Spleen (tissue), 11 donors: ENCODE data around the gene PRICKLE1. TPM values are rescaled to one million over a fixed set of nuclear protein-coding genes. Genes with fewer than 3 reads are reported as not detected.

Source experiments
- DNase-seq: peaks from one replicate; pipeline ENCODE4 v3.0.0-alpha.2; 2020
- H3K27ac ChIP-seq, 8 donors: fragments of 200-600 bp; sonication (generic) in 7 of 8; 1 replicate in 4 of 8; 2 replicates in 4 of 8; pipeline versions ENCODE4 v1.5.0 to v1.8.0; 2016 to 2021; ENCODE audit warnings: inconsistent platforms in 4 of 8, mild to moderate bottlenecking in 4 of 8, moderate library complexity in 1 of 8
- H3K27me3 ChIP-seq, 7 donors: fragments of 200-600 bp; sonication (generic) in 6 of 7; replicated peaks in 1 of 7; 1 replicate in 4 of 7; 2 replicates in 3 of 7; pipeline versions ENCODE4 v1.5.0 to v1.8.0; 2016 to 2021; ENCODE audit warnings: inconsistent platforms in 3 of 7, mild to moderate bottlenecking in 1 of 7
- H3K36me3 ChIP-seq, 6 donors: fragments of 200-600 bp; sonication (generic) in 5 of 6; 1 replicate in 4 of 6; 2 replicates in 2 of 6; pipeline versions ENCODE4 v1.5.0 to v1.8.0; 2016 to 2021; ENCODE audit warnings: inconsistent platforms in 2 of 6
- H3K4me1 ChIP-seq, 6 donors: fragments of 200-600 bp; sonication (generic) in 5 of 6; 1 replicate in 3 of 6; 2 replicates in 3 of 6; pipeline versions ENCODE4 v1.5.0 to v1.8.0; 2016 to 2021; ENCODE audit warnings: inconsistent platforms in 3 of 6
- H3K4me3 ChIP-seq, 8 donors: fragments of 200-600 bp; sonication (generic) in 7 of 8; 1 replicate in 4 of 8; 2 replicates in 4 of 8; pipeline versions ENCODE4 v1.5.0 to v1.8.0; 2016 to 2021; ENCODE audit warnings: inconsistent platforms in 4 of 8, mild to moderate bottlenecking in 4 of 8, moderate library complexity in 2 of 8
- H3K9me3 ChIP-seq, 8 donors: fragments of 200-600 bp; sonication (generic) in 7 of 8; 1 replicate in 4 of 8; 2 replicates in 4 of 8; pipeline versions ENCODE4 v1.5.0 to v1.8.0; 2016 to 2021; ENCODE audit warnings: inconsistent platforms in 4 of 8
- POLR2A ChIP-seq, 3 donors: fragments of 450-650 bp; IDR thresholded peaks; one replicate each; pipeline ENCODE4 v1.5.1; 2017; ENCODE audit warnings: antibody characterized with exemption in 3 of 3, mild to moderate bottlenecking in 1 of 3
- POLR2AphosphoS5 ChIP-seq, 3 donors: sonication (generic); formaldehyde crosslinking; IDR thresholded peaks; one replicate each; pipeline ENCODE4 v1.5.1; 2017; ENCODE audit warnings: antibody characterized with exemption in 3 of 3
- WGBS, 5 donors: extraction: QIAGEN DNeasy Blood & Tissue Kit in 3 of 5; methylation state at CpG; one replicate each; pipeline versions ENCODE4 v1.1.5 to v1.1.7; 2013 to 2018; 5-methylcytosine and 5-hydroxymethylcytosine counted together
- intact Hi-C: fragments of 100-400 bp; cut with DNase I; formaldehyde crosslinking; loops from one replicate; pipeline ENCODE4 v1.15.0; 2023; ENCODE audit warnings: low total_unique reads
- polyA plus RNA-seq, 3 donors: library from polyadenylated mRNA; stranded (reverse); fragments of 200-250 nt; gene quantifications; one replicate each; pipeline ENCODE4 v1.2.1, GENCODE V29; 2013
- total RNA-seq, 7 donors: library from RNA; depleted of rRNA in 3 of 7; stranded (reverse); fragments of >200 nt in 3 of 7; fragmentation: NEBNext Ultra II Directional in 4 of 7; extraction: Animal tissue kit (Norgen Biotek cat#: 25700) in 4 of 7; gene quantifications; one replicate each; pipeline versions ENCODE4 v1.1.0 to v1.2.1, GENCODE V29; 2016 to 2021
- TF ChIP-seq, protein P1 (sequence below), 11 experiments: fragments of 200-600 bp in 7 of 11; fragments of 450-650 bp in 4 of 11; sonication (generic) in 4 of 11; IDR thresholded peaks in 8 of 11; conservative IDR thresholded peaks in 3 of 11; 1 replicate in 7 of 11; 2 replicates in 4 of 11; pipeline versions ENCODE4 v1.4.0 to v1.8.0; 2016 to 2021; ENCODE audit warnings: antibody characterized with exemption in 11 of 11, inconsistent platforms in 4 of 11, mild to moderate bottlenecking in 1 of 11
- donor health status: healthy with polysubstance abuse.
- donor health status: DM: no; HTN: no; CAD: no; lungs with moderate emphysema.
- donor health status: DM: no; HTN: no; CAD: no.
- donor health status: Bipolar disorder and iron deficiency.
- donor health status: healthy.
- donor health status: DM: no; HTN: no; CAD: no.
- donor health status: DM: yes; HTN: yes; CAD: no.

Gene PRICKLE1
- total and polyA plus RNA-seq, 10 donors, result 5.1 to 73.0 (median 29.3) TPM

DNA sequence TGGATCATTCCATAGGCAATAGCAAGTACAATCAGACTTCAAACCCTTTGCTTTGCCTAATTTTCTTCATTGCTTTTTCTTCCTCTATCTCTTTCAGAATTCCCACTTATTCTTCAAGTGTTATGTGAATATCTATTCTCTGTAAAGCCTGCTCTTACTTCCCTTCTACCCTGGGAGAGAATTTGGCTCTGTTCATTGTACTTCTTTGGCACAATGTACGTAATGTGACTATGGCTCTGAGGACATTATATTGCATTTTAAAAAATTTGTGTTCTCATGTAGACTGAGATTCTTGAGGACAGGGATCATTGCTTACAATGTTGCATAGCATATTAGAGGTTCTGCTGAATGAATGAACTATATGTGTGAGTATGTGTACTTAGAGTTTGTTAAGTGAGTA lies 16.9 kb upstream of the PRICKLE1 start:
- H3K4me1 ChIP-seq, result no peaks in the 10 kb centered on the region
- TF ChIP-seq POLR2AphosphoS5 (IDR thresholded peaks at IDR 0.05) (no peak), POLR2A (IDR thresholded peaks at IDR 0.05) (no peak)
- TF ChIP-seq, protein P1, sequence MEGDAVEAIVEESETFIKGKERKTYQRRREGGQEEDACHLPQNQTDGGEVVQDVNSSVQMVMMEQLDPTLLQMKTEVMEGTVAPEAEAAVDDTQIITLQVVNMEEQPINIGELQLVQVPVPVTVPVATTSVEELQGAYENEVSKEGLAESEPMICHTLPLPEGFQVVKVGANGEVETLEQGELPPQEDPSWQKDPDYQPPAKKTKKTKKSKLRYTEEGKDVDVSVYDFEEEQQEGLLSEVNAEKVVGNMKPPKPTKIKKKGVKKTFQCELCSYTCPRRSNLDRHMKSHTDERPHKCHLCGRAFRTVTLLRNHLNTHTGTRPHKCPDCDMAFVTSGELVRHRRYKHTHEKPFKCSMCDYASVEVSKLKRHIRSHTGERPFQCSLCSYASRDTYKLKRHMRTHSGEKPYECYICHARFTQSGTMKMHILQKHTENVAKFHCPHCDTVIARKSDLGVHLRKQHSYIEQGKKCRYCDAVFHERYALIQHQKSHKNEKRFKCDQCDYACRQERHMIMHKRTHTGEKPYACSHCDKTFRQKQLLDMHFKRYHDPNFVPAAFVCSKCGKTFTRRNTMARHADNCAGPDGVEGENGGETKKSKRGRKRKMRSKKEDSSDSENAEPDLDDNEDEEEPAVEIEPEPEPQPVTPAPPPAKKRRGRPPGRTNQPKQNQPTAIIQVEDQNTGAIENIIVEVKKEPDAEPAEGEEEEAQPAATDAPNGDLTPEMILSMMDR (IDR thresholded peaks at IDR 0.05 in 8 of 11, conservative IDR thresholded peaks at IDR 0.05 in 3 of 11), result no peak
- WGBS, 5 donors, result 82 to 95% (median 88%) methylated on average over 1 of the region's 1 CpG
- H3K36me3 ChIP-seq, result no peaks in the 10 kb centered on the region
- H3K27ac ChIP-seq, result no peak overlapping the region
- no peak for DNase-seq
- intact Hi-C loops, result no loop called here
- no peak overlapping the region for H3K4me3 ChIP-seq
- H3K9me3 ChIP-seq, result no peaks in the 10 kb centered on the region
- no peaks in the 10 kb centered on the region for H3K27me3 ChIP-seq

DNA sequence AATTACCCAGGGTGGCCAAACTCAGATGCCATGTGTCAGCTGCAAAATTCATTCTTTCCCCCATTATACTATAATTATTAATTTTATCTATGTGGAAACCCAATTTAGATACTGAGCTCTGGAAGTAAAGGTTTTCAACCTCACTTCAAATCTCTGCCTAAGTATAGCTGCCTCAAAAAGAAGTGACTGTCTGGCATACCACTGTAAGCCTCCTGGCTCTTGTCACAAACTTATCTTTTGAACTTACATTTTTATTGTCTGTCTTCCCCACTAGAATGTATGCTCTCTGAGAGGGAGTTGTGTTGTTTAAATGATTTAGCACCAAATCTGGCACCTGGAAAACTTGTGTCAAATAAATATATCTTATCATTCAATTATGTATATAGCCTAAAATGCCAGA lies 16.1 kb upstream of the PRICKLE1 start:
- TF ChIP-seq POLR2A (IDR thresholded peaks at IDR 0.05) (no peak), POLR2AphosphoS5 (IDR thresholded peaks at IDR 0.05) (no peak)
- TF ChIP-seq, protein P1 (IDR thresholded peaks at IDR 0.05 in 8 of 11, conservative IDR thresholded peaks at IDR 0.05 in 3 of 11), result no peak
- Histone ChIP-seq H3K4me3 (no peak overlapping the region), H3K27me3 (no peaks in the 10 kb centered on the region), H3K27ac (no peak overlapping the region), H3K36me3 (no peaks in the 10 kb centered on the region), H3K4me1 (no peaks in the 10 kb centered on the region), H3K9me3 (no peaks in the 10 kb centered on the region)
- no peak for DNase-seq
- intact Hi-C loops, result no loop called here

GRCh38 chr12:42603246-42603990 lies 13.9 kb upstream of the PRICKLE1 start:
- Histone ChIP-seq H3K27me3 (no peaks in the 10 kb centered on the region), H3K36me3 (no peaks in the 10 kb centered on the region), H3K4me3 (no peak overlapping the region), H3K27ac (no peak overlapping the region), H3K4me1 (no peaks in the 10 kb centered on the region), H3K9me3 (no peaks in the 10 kb centered on the region)
- intact Hi-C loops, result no loop called here
- no peak for DNase-seq
- 61 to 74% (median 61%) methylated on average over 6 of the region's 6 CpGs for WGBS, 5 donors
- no peak for TF ChIP-seq POLR2AphosphoS5 (IDR thresholded peaks at IDR 0.05)
- TF ChIP-seq, protein P1 (IDR thresholded peaks at IDR 0.05 in 8 of 11, conservative IDR thresholded peaks at IDR 0.05 in 3 of 11), result no peak
- no peak for TF ChIP-seq POLR2A (IDR thresholded peaks at IDR 0.05)

- TF ChIP-seq, protein P1 (IDR thresholded peaks at IDR 0.05 in 8 of 11, conservative IDR thresholded peaks at IDR 0.05 in 3 of 11), result no peak
- no peak for TF ChIP-seq POLR2AphosphoS5 (IDR thresholded peaks at IDR 0.05)
- TF ChIP-seq POLR2A (IDR thresholded peaks at IDR 0.05), result no peak
- Histone ChIP-seq H3K9me3 (no peaks in the 10 kb centered on the region), H3K4me3 (no peak overlapping the region), H3K27ac (no peak overlapping the region), H3K36me3 (no peaks in the 10 kb centered on the region), H3K27me3 (peaks cover 0 to 51% (median 10%) of the 10 kb centered on the region in 7 donors), H3K4me1 (peaks cover 0 to 20% (median 12%) of the 10 kb centered on the region in 6 donors)
- 78 to 94% (median 89%) methylated on average over 2 of the region's 2 CpGs for WGBS, 5 donors
- DNase-seq, result no peak
- intact Hi-C loops, result loop anchor here (5.0 kb wide), 1 partner anchor 48 kb away; no protein-coding TSS in a partner anchor
These were observed 4.3 kb upstream of the PRICKLE1 start for GRCh38 chr12:42593874-42594273.
